Body of pancreas (tissue), 4 donors: ENCODE measurements around the gene TPRX1. TPM values are rescaled to one million over a fixed set of nuclear protein-coding genes. Genes with fewer than 3 reads are reported as not detected.
"Not testable (repeated sequence)": the region's sequence is repeated elsewhere in the genome, so short reads cannot be mapped to it uniquely, and the experiment has no call there.

ENCODE experiments used
- ATAC-seq: fragments of 150-250 bp; one replicate; pipeline ENCODE4 v1.9.1; 2016
- DNase-seq, 4 donors: peaks; one replicate each; pipeline ENCODE4 v3.0.0-alpha.2; 2019
- H3K27ac ChIP-seq, 4 donors: fragments of 200-600 bp; sonication (generic); 1 replicate in 3 of 4; 2 replicates in 1 of 4; pipeline versions ENCODE4 v1.5.1 to v1.6.1; 2016 to 2019; ENCODE audit warnings: mild to moderate bottlenecking in 1 of 4, mixed read lengths in 1 of 4, moderate library complexity in 1 of 4
- H3K27me3 ChIP-seq, 2 donors: fragments of 200-600 bp; sonication (generic); one replicate each; pipeline ENCODE4 v1.6.0; 2016; ENCODE audit warnings: mild to moderate bottlenecking in 1 of 2
- H3K36me3 ChIP-seq, 2 donors: fragments of 200-600 bp; sonication (generic); replicated peaks in 1 of 2; 2 replicates each; pipeline ENCODE4 v1.5.1; 2016; ENCODE audit warnings: low read depth in 2 of 2; ENCODE audit not compliant: insufficient read depth in 1 of 2
- H3K4me1 ChIP-seq: fragments of 200-600 bp; sonication (generic); one replicate; pipeline ENCODE4 v1.6.0; 2016
- H3K4me3 ChIP-seq, 2 donors: fragments of 200-600 bp; sonication (generic); 1 replicate in 1 of 2; 2 replicates in 1 of 2; pipeline ENCODE4 v1.5.1; 2016 to 2019
- H3K9me3 ChIP-seq, 3 donors: fragments of 200-600 bp; sonication (generic); 1 replicate in 2 of 3; 2 replicates in 1 of 3; pipeline ENCODE4 v1.5.1; 2016
- CTCF ChIP-seq, 7 experiments: fragments of 450-650 bp in 4 of 7; fragments of 200-600 bp in 3 of 7; sonication (generic) in 3 of 7; IDR thresholded peaks; one replicate each; pipeline ENCODE4 v1.5.1; 2016 to 2019; ENCODE audit warnings: antibody characterized with exemption in 7 of 7
- POLR2A ChIP-seq, 3 donors: fragments of 450-650 bp; IDR thresholded peaks; one replicate each; pipeline ENCODE4 v1.6.1; 2016; ENCODE audit warnings: antibody characterized with exemption in 3 of 3, mild to moderate bottlenecking in 2 of 3
- WGBS, 2 donors: methylation state at CpG; one replicate each; pipeline ENCODE4 v1.1.5; 2017; 5-methylcytosine and 5-hydroxymethylcytosine counted together
- intact Hi-C: fragments of 100-400 bp; cut with DNase I; formaldehyde crosslinking; loops from one replicate; pipeline ENCODE4 v1.15.1; 2023
- total RNA-seq, 2 donors: library from RNA; depleted of rRNA; stranded (reverse); fragments of >200 nt; gene quantifications; one replicate each; pipeline ENCODE4 v1.1.0, GENCODE V29; 2016

TPRX1 gene
- total RNA-seq, 2 donors from 2014 or later, result not detected

- intact Hi-C loops, result no loop called here
- Histone ChIP-seq H3K36me3 (no peaks in the 10 kb centered on the region), H3K4me1 (no peaks in the 10 kb centered on the region), H3K27me3 (peaks cover 0 to 4% of the 10 kb centered on the region in 2 donors), H3K4me3 (no peak overlapping the region), H3K9me3 (peaks cover 0 to 5% (median 0%) of the 10 kb centered on the region in 3 donors), H3K27ac (no peak overlapping the region)
- WGBS, 2 donors, result 56 to 71% methylated on average over 1 to 6 of the region's 6 CpGs
- TF ChIP-seq CTCF (IDR thresholded peaks at IDR 0.05), result no peak
- TF ChIP-seq POLR2A (IDR thresholded peaks at IDR 0.05), result no peak
- DNase-seq (no peak), ATAC-seq (no peak)
Observed at GRCh38 chr19:47824396-47824795, 20.0 kb upstream of the TPRX1 start.

DNA sequence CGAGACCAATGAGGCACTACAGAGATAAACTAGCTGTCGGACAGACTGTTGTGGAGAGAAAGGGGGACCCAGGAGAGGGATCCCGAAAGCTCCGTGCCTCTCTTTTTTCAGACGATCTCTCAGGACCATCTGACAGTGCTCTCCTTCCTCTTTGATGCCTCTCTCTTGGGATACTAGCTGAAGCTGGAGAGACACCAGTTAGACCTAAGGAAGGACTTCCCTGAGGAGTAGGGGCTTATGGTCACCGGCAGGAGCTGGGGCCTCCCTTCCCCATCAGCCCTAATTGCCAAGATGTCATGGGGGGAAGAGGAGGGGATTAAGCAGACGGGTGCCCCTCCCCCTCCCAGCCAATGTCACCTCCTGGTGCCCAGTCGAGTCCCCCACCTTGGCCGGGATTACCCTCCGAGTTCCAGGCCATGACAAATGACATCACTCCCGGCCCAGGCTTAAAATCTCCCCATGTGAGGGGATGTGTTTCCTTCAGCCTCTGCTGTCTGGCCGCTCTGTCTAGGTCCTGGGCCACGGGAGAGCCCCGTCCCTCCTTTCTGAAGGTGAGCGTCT is 17.2 kb upstream of the TPRX1 start, which contains the start of gene CRX:
CRX (plus strand) TSS at position 478 of the 561 bp plus-strand sequence. CDS start 12,507 bp downstream, outside the sequence.
- no peaks in the 10 kb centered on the region for H3K36me3 ChIP-seq
- TF ChIP-seq POLR2A (IDR thresholded peaks at IDR 0.05), result no peak
- no peak for TF ChIP-seq CTCF (IDR thresholded peaks at IDR 0.05)
- peaks cover 0 to 4% of the 10 kb centered on the region in 2 donors for H3K27me3 ChIP-seq
- no peaks in the 10 kb centered on the region for H3K9me3 ChIP-seq
- H3K4me3 ChIP-seq, result no peak within 1 kb of the TSS
- no peak within 1 kb of the TSS for H3K27ac ChIP-seq
- WGBS, 2 donors, result 26 to 27% methylated on average over 14 to 15 of the region's 15 CpGs
- no peaks in the 10 kb centered on the region for H3K4me1 ChIP-seq
- intact Hi-C loops, result no loop called here
- no peak for ATAC-seq
- DNase-seq, result no peak

DNA sequence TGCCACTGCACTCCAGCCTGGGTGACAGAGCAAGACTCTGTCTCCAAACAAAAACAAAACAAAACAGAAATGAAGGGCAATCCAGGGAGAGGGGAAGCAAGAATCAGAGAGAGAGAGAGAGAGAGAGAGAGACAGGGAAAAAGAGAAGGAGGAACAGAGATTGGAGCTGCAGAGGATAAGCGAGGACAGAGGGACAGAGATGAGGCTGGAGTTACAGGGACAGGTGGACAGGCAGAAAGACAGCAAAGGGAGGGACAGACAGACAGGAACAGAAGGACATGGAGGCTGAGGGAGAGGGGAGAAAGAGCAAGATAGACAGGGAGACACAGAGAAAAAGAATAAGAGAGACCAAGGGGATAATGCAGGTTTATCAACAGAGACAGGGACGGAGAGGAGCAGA is 16.1 kb upstream of the TPRX1 start:
- H3K4me1 ChIP-seq, result no peaks in the 10 kb centered on the region
- no peaks in the 10 kb centered on the region for H3K9me3 ChIP-seq
- H3K27ac ChIP-seq, result no peak overlapping the region
- intact Hi-C loops, result no loop called here
- no peak for TF ChIP-seq POLR2A (IDR thresholded peaks at IDR 0.05)
- 51 to 72% methylated on average over 2 of the region's 2 CpGs for whole genome bisulfite sequencing, 2 donors
- no peak for ATAC-seq
- DNase-seq, result no peak
- no peak overlapping the region for H3K4me3 ChIP-seq
- H3K27me3 ChIP-seq, result peaks cover 0 to 4% of the 10 kb centered on the region in 2 donors
- no peaks in the 10 kb centered on the region for H3K36me3 ChIP-seq

DNA sequence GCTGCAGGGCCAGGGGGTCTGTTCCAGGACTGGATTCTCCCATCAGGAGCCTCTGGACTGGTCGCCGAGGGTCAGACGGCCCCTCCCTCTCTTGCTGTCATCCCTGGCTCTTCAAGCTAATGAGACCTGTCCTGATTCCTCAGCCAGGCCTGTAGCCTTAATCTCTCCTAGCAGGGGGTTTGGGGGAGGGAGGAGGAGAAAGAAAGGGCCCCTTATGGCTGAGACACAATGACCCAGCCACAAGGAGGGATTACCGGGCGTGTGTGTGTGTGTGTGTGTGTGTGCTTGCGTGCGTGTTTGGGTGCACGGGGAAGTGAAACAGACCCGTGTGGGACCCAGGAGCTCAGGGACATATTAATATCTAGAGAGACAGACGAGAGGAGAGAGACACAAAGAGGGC is 15.5 kb upstream of the TPRX1 start:
- H3K9me3 ChIP-seq, result no peaks in the 10 kb centered on the region
- no peaks in the 10 kb centered on the region for H3K4me1 ChIP-seq
- TF ChIP-seq CTCF (IDR thresholded peaks at IDR 0.05) (no peak), POLR2A (IDR thresholded peaks at IDR 0.05) (no peak)
- intact Hi-C loops, result no loop called here
- peaks cover 0 to 4% of the 10 kb centered on the region in 2 donors for H3K27me3 ChIP-seq
- WGBS, 2 donors, result 9 to 11% methylated on average over 10 of the region's 10 CpGs
- H3K4me3 ChIP-seq, result no peak overlapping the region
- H3K36me3 ChIP-seq, result no peaks in the 10 kb centered on the region
- H3K27ac ChIP-seq, result no peak overlapping the region
- DNase-seq (no peak), ATAC-seq (no peak)

DNA sequence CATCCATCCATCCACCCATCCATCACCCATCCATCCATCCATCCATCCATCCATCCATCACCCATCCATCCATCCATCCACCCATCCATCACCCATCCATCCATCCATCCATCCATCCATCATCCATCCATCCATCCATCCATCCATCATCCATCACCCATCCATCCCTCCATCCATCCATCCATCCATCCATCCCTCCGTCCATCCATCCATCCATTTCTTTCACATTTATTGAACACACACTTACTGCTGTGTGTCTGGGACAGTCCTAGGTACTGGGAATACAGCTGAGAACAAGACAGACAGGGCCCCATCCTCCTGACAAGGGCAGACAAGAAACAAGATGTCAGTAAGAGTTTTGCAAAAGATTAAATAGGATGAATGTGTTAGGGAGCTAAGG is 13.9 kb upstream of the TPRX1 start:
- intact Hi-C loops, H3K27me3 ChIP-seq, ATAC-seq, H3K4me3 ChIP-seq, H3K4me1 ChIP-seq, DNase-seq, H3K36me3 ChIP-seq, H3K27ac ChIP-seq, H3K9me3 ChIP-seq: not testable (repeated sequence)
- WGBS, 2 donors, result 81 to 88% methylated on average over 1 of the region's 1 CpG

DNA sequence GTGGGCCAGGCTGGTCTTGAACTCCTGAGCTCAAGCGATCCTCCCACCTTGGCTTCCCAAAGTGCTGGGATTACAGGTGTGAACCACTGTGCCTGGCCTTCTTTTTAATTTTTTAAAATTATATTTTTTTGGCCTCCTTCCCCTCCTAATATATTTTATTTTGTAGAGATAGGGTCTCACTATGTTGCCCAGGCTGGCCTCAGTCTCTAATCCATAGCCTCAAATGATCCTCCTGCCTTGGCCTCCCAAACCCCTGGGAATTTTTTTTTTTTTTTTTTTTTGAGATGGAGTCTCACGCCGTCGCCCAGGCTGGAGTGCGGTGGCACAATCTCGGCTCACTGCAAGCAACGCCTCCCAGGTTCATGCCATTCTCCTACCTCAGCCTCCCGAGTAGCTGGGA is 11.9 kb upstream of the TPRX1 start:
- ATAC-seq, H3K36me3 ChIP-seq, H3K9me3 ChIP-seq, H3K27ac ChIP-seq, H3K4me3 ChIP-seq, intact Hi-C loops, DNase-seq, H3K4me1 ChIP-seq, H3K27me3 ChIP-seq: not testable (repeated sequence)
- 92% methylated on average over 6 to 7 of the region's 8 CpGs for WGBS, 2 donors
